ENCODE measurements around the gene IFRD2. TPM values are rescaled to one million over a fixed set of nuclear protein-coding genes. Genes with fewer than 3 reads are reported as not detected.

Gene IFRD2
- total and polyA plus RNA-seq, 2 of the 13 experiments (the other 11 are each of a cell fraction or from before 2014, with no cell fraction given) = 32.8 to 96.1 TPM

GRCh38 chr3:50327943-50328691 is 35.9 kb upstream of the IFRD2 start, which contains the start of gene TUSC2 (continued):
- TF ChIP-seq KDM2A (CRISPR knock-in tag; IDR thresholded peaks at IDR 0.05; ENCODE audit: borderline replicate concordance, low read depth) (peak; percentile 95), HMGXB4 (CRISPR knock-in tag; IDR thresholded peaks at IDR 0.05; ENCODE audit: borderline replicate concordance in 1 of 2, low read depth in 1 of 2) (peak in 1 of 2 experiments; percentile 58; a peak in 2 of 4 replicates), NFE2 (CRISPR knock-in tag; IDR thresholded peaks at IDR 0.05) (0 out of 2 replicates have a peak, but pooled peaks have one; percentile 32), ZNF207 (IDR thresholded peaks at IDR 0.05; ENCODE audit: borderline replicate concordance) (no peak), ZSCAN30 (CRISPR knock-in tag; IDR thresholded peaks at IDR 0.05) (no peak), SOX13 (IDR thresholded peaks at IDR 0.05) (no peak), SOX13 (CRISPR knock-in tag; conservative IDR thresholded peaks at IDR 0.05 in 1 of 2, IDR thresholded peaks at IDR 0.05 in 1 of 2) (0 out of 4 replicates have a peak, but pooled peaks of 1 of the 2 experiments have one; percentile 18), GABPB1 (CRISPR knock-in tag; IDR thresholded peaks at IDR 0.05) (peak; percentile 99), EHMT2 (IDR thresholded peaks at IDR 0.05; ENCODE audit: borderline replicate concordance, low read depth, low read length) (no peak), RERE (CRISPR knock-in tag; IDR thresholded peaks at IDR 0.05; ENCODE audit: low read depth) (peak; percentile 46; the same call in 1 of the 2 replicates), ZNF615 (CRISPR knock-in tag; IDR thresholded peaks at IDR 0.05; ENCODE audit: borderline replicate concordance) (peak; percentile 43; the same call in 1 of the 2 replicates), MAX (IDR thresholded peaks at IDR 0.05) (peak; percentile 66), PHF21A (CRISPR knock-in tag; IDR thresholded peaks at IDR 0.05) (peak; percentile 56), DRAP1 (CRISPR knock-in tag; IDR thresholded peaks at IDR 0.05) (peak; percentile 98), MEIS2 (CRISPR knock-in tag; IDR thresholded peaks at IDR 0.05) (peak; percentile 54; the same call in 1 of the 2 replicates), ZNF704 (CRISPR knock-in tag; IDR thresholded peaks at IDR 0.05; ENCODE audit: borderline replicate concordance) (0 out of 2 replicates have a peak, but pooled peaks have one; percentile 37), NFKBIZ (CRISPR knock-in tag; IDR thresholded peaks at IDR 0.05) (0 out of 2 replicates have a peak, but pooled peaks have one; percentile 31), GTF3A (CRISPR knock-in tag; conservative IDR thresholded peaks at IDR 0.05) (0 out of 2 replicates have a peak, but pooled peaks have one; percentile 4), CREB1 (IDR thresholded peaks at IDR 0.05) (peak; percentile 82), CREB1 (CRISPR knock-in tag; IDR thresholded peaks at IDR 0.05) (peak; percentile 93)

All from HepG2 (cell line).